RCC 7860 (cell line): Measurements from ENCODE around the gene PRDM2.

Experiments
- DNase-seq: peaks from one replicate; pipeline ENCODE4 v3.0.0-alpha.2; 2015; ENCODE audit warnings: low spot score
- FAIRE-seq: peaks from 2 replicates; lab custom pipeline; 2012; peaks lifted over from hg19 to GRCh38; lab: Jason Lieb, UNC

Gene PRDM2

GRCh38 chr1:13730751-13731482 is 30.9 kb downstream of the PRDM2 start:
- FAIRE-seq (no peak), DNase-seq (no peak)

GRCh38 chr1:13731897-13732296 is 31.9 kb downstream of the PRDM2 start:
- DNase-seq (no peak), FAIRE-seq (no peak)

GRCh38 chr1:13732971-13733667 is 33.1 kb downstream of the PRDM2 start:
- FAIRE-seq, result no peak
- DNase-seq, result no peak

- FAIRE-seq, result no peak
These were observed 33.7 kb downstream of the PRDM2 start for GRCh38 chr1:13733711-13734110.

GRCh38 chr1:13735168-13735930 is 35.4 kb downstream of the PRDM2 start:
- DNase-seq (no peak), FAIRE-seq (no peak)

More at GRCh38 chr1:13733711-13734110, 33.7 kb downstream of the PRDM2 start:
- no peak for DNase-seq

- DNase-seq (no peak), FAIRE-seq (no peak)
These were observed 37.4 kb downstream of the PRDM2 start for GRCh38 chr1:13737398-13737797.

GRCh38 chr1:13746342-13746741 is 46.4 kb downstream of the PRDM2 start:
- no peak for DNase-seq
- FAIRE-seq, result no peak

- FAIRE-seq, result no peak
- DNase-seq, result peak; percentile 90
These were observed 48.9 kb downstream of the PRDM2 start for GRCh38 chr1:13748610-13749505.

GRCh38 chr1:13749543-13750341 is 49.8 kb downstream of the PRDM2 start:
- DNase-seq, result peak; percentile 26
- FAIRE-seq, result no peak

- FAIRE-seq, result no peak
- no peak for DNase-seq
These were observed 51.5 kb downstream of the PRDM2 start for GRCh38 chr1:13751458-13751871.

- FAIRE-seq, result no peak
- DNase-seq, result no peak
These were observed 52.0 kb downstream of the PRDM2 start for GRCh38 chr1:13751985-13752384.

- FAIRE-seq (no peak), DNase-seq (no peak)
These were observed 52.9 kb downstream of the PRDM2 start for GRCh38 chr1:13752852-13753251.

- DNase-seq (no peak), FAIRE-seq (no peak)
These were observed 53.8 kb downstream of the PRDM2 start for GRCh38 chr1:13753636-13754402.

GRCh38 chr1:13754510-13755103 is 54.6 kb downstream of the PRDM2 start:
- no peak for FAIRE-seq

GRCh38 chr1:13756557-13757315 is 56.7 kb downstream of the PRDM2 start:
- DNase-seq, result no peak
- FAIRE-seq, result no peak

More at GRCh38 chr1:13754510-13755103, 54.6 kb downstream of the PRDM2 start:
- DNase-seq, result no peak

GRCh38 chr1:13757693-13758092 is 57.7 kb downstream of the PRDM2 start:
- DNase-seq, result no peak
- no peak for FAIRE-seq

GRCh38 chr1:13759072-13759471 is 59.1 kb downstream of the PRDM2 start:
- no peak for FAIRE-seq
- no peak for DNase-seq

- DNase-seq (no peak), FAIRE-seq (no peak)
These were observed 60.4 kb downstream of the PRDM2 start for GRCh38 chr1:13760340-13760739.
